GM03348 (cell line): Measurements from ENCODE around the gene DOCK7.

Experiments used
- DNase-seq: peaks from one replicate; pipeline ENCODE4 v3.0.0; 2012; ENCODE audit warnings: low spot score

Gene DOCK7

DNA sequence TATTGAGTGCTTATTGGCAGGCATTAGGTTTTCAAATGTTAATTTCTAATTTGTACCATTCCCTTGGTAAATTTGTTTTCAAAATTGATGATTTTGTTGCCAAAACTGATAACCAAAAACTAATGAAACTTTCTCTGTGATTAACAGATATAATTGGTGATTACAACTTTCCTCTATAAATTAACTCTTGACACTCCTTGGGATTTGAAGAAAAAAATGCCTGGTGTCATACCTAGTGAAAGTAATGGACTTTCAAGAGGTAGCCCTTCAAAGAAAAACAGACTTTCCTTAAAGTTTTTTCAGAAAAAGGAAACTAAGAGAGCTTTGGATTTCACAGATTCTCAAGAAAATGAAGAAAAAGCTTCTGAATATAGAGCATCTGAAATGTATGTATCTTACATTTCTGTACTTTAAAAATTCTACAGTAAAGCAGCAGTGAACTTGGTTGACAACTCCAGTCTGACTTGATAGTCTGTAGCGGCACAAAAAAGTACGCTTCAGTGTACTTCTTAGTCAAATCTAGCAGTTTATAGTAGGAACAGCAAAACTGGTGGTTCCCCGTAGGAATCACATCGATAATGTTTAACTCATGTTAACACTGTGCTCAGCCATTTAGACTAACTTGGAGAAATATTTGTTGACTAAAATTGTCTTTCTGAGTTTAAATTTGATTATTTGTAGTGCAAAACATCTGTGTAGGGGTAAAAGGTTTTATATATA lies 248.4 kb downstream of the DOCK7 start:
- peak; percentile 20 for DNase-seq

DNA sequence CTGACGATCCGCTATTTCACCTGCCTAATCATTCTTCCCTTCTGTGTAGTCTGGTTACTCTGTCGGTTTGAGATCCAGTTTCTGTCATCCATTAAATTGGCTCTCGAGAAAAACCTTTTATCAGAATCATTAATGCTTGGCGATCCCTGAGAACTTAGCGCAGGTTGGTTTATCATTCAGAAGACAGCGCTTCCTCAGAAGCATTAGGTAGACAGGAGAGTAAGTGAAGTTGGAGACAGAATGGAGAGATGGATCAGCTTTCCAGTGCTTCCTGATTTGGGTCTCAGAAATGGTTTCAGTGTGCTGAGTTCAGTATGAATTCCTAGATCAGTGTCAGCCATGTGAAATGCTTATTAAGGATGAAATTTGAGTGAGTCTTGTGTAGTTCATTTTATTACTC lies 250.0 kb downstream of the DOCK7 start:
- DNase-seq, result peak; percentile 9

DNA sequence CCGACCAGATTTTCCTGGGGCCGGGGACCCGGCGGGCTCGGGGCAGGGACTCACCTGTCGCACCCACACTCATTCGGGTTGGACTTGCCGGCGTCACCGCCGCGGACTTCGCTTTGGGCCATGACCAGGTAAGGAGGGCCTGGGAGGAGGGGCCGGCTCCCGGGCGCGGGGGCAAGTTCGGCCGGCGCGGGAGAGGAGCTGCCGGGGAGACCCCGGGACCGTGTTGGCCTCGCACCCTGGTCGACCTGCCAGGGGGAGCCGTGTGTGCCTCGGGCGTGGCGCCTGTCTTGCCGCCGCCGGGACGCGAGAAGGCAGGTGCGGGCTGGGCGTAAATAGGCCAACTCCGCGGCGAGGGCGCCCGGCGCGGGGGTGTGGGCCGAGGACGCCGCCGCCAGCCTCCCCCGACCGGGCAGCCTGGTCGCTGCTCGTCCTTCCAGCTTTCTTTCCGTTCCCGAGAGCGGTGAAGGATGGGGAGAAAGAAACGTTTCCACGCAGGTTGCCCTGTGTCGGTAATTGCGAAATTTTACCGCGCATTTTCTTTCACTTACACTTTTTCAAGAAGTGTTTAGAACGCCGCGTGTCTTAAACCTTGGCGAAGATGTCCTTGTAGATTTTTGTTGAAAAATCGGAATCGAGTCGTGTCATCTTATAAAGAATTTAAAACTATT lies 250.8 kb downstream of the DOCK7 start:
- DNase-seq, result peak; percentile 29

DNA sequence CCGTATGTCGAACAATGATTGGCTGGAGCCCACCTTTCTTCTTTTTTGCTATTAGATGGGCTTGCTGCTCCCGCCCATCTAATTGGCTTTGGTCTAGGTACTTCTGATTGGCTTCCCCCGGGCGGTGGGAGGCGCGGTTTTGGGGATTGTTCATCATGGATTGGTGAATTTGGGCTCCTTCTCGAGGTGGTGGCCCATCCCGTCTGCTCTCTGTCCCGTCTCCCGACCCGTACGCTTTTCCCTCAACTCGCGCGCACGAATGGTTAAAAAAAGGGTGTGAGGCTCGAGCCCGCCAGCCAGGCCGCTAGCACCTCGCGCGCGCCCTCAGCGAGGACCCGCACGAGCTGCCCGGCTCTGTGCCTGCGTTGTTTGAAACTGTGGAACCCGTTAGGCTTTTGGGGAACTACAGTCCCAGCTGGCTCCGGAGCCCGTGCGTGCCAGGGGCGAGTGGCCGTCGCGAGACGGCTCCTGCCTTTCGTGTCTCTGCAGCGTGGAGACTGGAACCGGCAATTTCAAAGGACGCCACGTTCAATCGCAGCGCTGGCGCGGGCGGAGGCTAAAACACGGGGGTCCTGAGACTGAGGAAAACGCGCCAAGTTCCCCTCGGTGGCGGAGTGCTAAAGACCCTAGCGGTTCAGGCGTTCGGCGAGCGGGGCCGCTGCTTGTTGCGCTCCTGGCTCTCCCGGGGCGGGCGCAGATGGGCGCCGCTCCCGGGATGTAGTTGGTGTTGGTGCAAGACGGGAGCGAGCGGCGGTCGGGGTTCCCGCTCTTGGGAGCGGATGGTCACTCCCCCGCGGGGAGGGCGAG lies 251.5 kb downstream of the DOCK7 start, which contains the start of gene USP1:
USP1 (plus strand) TSS at position 584 of the 807 bp plus-strand sequence. CDS start 2,819 bp downstream, outside the sequence.
- DNase-seq, result peak; percentile 97

DNA sequence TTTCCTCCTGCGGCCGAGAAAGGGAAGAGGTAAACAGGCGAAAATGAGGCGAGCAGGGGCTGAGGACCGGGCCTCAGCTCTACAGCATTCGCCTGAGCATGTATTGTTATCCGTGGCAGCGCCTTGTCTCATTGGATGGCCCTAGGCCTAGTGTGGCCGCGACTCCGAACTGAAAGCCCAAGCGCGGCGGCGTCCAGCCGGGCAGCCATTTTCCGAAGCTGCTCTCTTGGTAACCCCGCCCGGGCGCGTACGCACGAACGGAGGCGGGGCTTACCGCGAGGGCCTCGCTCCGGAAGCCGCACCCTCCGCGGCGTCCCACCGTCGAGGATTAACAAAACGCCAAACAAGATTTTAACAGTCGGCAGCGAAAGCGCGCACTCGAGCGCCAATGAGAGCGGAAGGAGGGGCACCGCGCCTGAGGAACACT lies 252.1 kb downstream of the DOCK7 start:
- peak; percentile 95 for DNase-seq

DNA sequence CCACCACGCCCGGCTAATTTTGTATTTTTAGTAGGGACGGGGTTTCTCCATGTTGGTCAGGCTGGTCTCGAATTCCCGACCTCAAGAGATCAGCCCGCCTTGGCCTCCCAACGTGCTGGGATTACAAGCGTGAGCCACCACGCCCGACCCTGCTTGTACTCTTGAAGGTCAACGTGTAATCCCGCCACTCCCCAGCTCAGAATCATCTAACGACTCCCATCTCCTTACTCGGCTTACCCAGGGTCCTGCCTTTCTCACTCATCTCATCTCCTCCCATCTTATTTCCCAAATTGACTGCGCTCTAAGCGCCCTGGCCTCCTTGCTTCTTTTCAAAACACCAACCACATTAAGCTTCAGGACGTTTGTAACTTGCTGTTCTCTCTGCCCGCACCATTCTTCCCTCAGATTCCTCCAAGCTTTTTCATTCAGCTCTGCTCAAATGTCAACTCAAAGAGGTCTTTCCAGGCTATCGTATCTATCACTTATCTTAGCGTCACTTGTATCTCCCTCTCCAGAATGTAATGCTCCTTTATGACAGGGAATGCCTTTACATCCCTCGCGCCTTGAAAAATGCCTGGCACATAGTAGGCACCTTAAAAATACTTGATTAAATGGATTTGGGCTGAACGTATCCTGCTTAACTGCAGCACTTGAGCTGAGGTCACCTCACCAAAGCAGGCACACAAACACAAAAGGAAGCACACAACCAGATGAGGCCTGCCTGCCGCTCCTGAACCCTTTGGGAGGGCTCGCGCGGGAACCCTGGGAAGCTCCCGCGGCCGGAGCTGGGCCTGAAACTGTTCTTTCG lies 252.8 kb downstream of the DOCK7 start:
- DNase-seq, result no peak

DNA sequence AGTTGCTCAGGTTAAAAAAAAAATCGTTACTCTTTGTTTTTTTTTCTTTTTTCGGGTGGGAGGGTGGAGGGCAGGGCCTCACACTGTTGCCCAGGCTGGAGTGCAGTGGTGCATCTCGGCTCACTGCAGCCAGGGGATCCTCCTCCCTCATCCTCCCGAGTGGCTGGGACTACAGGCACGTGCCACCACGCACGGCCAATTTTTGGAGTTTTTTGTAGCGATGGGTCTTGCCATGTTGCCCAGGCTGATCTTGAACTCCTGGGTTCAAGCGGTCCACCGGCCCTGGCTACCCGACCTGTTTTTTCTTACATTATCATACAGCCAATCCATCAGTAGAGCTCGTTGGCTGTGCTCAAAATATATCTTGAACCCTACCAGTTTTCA lies 253.6 kb downstream of the DOCK7 start:
- DNase-seq, result no peak

DNA sequence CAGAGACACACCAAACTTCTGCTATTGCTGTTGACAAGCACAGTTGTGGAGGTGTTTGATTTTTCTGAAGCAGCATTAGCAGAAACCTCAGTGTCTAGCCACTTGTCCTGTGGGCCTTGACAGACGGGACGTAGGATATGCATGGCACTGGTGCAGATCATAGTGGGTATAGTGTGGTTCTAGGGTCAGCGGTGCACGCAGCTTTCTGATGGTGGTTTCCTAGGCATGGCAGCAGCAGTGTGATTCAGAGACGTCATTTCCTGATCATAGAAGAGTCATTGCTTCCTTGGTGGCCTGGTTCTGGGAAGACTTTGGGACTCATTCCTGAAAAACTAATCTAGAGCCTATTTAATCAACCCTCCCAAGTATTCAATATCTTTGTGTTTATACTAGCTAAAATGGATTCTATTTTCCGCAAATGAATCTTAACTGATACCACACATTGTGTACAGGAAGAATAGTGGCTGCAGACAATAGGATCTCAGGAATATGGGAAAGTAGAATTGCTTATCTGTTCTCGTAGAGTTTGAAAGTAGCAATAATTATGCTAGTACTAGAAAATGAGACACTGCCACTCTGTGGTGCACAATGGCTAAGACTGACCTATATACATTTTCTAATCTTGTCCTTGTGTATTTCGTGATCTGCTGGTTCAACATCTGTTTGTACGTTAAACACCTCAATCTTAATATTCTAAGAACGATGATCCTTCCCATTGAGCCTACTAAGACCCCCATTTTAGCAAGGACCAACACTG lies 254.1 kb downstream of the DOCK7 start:
- no peak for DNase-seq

DNA sequence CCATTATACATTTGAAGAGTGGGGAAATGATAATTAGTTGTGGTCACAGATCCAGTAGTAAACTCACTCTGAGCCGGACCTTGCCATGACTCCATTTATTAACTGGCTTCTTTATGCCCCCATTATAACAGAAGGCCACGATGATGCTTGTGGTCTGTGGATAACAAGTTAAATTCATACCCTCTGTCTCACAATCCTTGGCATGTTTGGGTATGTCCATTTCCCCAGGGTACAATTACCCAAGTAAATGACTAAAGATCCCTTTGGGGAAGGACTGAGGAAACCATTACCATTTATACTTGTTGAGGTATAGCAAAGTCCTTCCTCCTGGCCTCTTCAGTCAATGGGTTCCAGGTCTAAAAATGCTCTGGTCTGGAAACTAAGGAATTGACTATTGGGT lies 258.6 kb downstream of the DOCK7 start:
- no peak for DNase-seq

DNA sequence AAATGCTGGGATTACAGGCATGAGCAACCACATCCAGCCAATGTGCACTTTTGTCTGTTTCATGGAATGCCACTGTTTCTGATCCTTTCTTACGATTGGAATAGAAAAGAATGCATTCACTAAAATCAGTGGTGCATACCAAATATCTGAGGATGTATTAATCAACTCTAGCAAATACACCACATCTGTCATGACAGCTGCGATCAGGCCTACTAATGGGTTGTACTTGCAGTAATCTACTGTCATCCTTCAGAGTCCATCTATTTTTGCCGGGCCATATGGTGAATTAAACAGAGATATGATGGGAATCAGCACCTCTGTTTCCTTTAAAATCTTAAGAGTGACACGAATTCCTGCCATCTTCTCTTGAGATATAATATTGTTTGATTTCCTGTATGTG lies 259.8 kb downstream of the DOCK7 start:
- no peak for DNase-seq

DNA sequence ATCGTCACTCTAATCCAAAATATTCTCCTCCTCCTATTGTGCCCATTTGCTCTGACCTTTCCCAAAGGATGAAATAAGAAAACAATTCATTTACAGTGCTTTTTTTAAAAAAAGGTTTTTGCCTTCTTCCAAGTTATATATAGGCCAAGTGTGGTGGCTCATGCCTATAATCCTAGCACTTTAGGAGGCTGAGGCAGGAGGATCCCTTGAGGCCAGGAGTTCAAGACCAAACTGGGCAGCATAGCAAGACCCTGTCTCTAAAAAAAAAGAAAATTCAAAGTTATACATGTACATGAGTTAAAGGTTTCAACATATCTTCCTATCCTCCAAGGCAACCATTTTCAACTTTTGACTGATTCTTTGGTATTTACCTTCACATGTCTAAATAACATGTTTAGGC lies 261.4 kb downstream of the DOCK7 start:
- no peak for DNase-seq

DNA sequence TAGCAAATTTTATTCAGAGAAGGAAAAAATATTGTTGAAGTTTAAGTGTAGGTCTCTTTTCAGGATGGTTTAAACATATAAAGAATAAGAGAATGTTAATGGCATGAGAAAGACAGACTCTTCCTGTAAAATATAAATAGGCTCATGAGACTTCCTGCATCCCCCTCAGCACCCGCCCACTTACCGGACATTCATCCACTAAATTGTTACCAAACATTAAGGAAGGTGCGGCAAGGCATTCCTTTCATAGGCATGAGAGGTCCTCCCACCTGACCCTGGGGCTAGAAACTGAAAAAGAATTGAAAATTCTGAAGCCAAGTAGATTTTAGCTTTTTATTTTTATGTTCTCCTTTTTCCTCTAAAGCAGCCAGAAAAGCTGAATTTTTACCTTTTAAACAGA lies 261.9 kb downstream of the DOCK7 start:
- no peak for DNase-seq

DNA sequence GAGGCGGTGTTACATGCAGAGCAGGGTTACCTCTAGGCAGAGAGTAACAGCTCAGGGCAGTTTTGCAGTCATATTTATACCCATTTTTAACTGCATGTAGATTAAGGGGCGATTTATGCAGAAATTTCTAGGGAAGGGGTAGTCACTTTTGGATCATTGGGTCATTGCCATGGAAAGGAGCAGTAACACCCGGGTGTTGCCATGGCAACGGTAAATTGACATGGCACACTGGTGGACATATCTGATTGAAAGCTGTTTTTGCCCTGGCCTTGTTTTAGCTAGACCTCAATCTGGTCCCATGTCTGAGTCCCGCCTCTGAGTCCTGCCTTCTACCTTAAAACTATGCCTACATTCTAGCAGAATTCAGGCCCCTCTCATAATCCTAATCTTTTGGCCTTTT lies 263.1 kb downstream of the DOCK7 start:
- DNase-seq, result no peak

DNA sequence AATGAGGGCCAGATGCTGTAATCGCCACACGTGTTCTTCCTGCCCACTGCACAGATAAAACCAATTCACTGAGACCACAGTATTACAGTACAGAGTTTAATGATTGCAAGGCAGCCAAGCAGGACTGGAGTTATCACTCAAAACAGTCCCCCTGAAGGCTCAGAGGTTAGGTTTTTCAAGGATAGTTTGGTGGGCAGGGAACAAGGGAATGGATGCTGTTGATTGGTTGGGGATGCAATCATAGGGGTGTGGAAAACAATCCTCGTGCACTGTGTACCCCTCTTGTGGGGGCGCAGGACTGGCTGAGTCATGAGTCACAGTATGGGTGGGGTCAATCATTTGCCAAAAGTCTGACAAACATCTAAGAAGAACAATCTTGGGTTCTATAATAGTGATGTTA lies 263.8 kb downstream of the DOCK7 start:
- no peak for DNase-seq

DNA sequence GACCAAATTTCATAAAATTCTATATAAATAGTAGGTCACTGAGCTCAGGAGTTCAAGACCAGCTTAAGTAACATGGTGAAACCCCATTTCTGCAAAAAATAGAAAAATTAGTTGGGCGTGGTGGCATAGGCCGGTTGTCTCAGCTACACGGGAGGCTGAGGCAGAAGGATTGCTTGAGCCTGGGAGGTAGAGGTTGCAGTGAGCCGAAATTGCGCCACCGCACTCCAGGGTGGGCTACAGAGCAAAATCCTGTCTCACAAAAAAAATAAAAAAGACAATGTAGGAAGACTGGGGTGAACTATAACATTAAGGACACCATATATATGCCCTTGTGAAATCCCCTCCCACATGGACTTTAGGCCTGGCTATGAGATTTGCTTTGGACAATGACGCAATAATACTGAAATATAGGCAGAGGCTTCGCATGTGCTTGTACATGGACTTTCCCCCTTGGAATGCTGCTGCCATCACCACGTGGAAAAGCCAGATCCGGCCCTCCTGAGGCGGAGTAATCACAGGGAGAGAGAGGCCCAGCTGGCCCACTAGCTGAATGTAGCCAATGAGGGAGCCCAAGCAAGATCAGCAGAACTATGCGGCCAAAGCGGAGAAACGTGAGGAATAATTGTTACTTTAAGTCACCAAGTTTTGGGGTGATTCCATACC lies 264.5 kb downstream of the DOCK7 start:
- DNase-seq, result no peak

DNA sequence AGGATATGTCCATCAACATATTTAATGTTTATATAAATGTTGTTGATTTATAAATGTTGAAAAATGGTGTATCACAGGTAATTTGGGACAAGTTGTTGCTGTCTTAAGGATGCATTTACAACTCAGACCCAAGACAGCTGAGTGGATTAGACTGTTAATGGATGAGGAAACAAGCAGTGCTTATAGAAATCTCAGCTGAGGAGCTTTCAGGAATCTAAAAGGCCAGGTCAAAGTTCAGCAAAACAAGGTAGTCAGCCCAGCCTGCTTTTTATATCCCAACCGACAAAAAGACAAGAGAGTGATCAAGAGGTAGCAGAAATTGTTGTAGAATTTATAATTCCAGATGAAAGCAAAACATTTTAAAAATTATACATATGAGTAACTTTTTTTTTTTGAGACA lies 268.0 kb downstream of the DOCK7 start:
- DNase-seq, result no peak

DNA sequence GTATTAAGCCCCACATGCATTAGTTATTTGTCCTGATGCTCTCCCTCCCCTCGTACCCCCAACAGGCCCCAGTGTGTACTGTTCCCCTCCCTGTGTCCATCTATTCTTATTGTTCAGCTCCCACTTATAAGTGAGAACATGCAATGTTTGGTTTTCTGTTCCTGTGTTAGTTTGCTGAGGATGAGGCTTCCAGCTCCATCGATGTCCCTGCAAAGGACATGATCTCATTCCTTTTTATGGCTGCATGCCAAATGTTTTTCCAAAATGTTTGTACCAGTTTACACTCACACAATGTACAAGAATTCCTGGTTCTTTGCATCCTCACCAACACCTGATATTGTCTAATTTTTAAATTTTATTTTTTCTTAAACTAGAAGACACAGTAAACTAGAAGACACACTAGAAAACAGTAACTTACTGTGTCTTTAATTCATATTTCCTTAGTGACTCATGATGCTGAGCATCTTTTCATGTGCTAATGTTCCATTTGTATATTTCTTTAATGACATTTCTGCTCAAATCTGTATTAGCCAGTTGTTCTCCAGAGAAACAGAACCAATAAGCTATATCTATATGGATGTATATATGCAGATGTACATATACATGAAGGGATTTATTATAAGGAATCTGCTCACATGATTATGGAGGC lies 270.7 kb downstream of the DOCK7 start:
- peak; percentile 22 for DNase-seq

DNA sequence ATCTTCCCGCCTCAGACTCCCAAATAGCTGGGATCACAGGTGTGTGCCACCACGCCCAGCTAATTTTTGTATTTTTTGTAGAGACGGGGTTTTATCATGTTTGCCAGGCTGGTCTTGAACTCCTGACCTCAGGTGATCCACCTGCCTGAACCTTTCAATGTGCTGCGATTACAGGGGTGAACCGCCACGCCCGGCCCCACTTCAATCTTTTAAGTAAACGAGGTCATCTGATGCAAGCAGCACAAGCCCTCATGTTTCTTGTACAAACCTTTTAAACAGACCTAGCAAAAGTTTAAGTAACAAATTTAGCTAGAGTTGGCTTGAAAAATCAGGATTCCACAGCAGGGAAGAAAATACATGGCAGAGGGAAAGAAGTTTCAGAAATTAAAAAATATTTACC lies 272.5 kb downstream of the DOCK7 start:
- no peak for DNase-seq

DNA sequence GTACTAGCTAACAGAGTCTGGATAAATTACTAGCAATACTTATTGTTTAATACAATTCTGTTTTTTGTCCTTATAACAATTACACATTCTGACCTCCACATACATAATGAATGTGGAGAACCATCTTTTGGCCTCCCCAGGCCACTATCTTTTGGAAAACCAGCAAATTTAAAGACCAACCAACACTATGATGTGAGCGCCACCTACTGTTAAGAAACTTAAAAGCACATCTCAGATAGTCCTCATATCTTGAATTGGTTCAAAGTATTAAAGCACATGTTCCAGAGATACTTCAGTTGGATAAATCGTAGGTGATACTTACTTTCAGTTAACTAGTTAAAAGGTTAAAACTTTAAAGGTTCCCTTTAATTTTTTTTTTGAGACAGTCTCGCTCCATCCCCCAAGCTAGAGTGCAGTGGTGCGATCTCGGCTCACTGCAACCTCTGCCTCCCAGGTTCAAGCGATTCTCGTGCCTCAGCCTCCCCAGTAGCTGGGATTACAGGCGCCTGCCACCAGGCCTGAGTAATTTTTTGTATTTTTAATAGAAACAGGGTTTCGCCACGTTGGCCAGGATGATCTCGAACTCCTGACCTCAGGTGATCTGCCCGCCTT lies 280.7 kb downstream of the DOCK7 start:
- peak; percentile 72 for DNase-seq

DNA sequence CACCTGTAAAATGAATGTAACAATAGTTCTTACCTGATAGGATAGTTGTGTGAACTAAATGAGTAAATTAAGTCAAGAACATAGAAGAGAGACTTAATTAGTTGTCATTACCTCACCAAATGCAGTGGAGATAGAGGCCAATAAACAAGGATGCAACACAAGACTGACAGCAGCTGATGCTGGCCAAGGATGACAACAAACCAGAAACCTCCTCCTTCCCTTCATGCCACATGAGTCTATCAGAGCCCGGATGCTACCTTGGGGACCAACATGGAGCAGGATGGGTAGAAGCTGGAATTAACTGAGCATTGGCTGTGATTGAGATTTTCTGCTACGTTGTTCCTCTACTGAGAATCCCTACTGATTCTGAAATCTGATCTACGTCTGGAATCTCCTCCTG lies 281.6 kb downstream of the DOCK7 start:
- DNase-seq, result no peak
